GM19193 (cell line): ENCODE results near the gene TTC3.

Source experiments
- POLR2A ChIP-seq: IDR thresholded peaks from 4 replicates; pipeline ENCODE4 v1.6.1; 2011; ENCODE audit not compliant: insufficient read depth, insufficient read length; ENCODE audit errors: extremely low read depth

Gene TTC3

GRCh38 chr21:37075214-37075770 is 2.2 kb downstream of the TTC3 start:
- TF ChIP-seq POLR2A = no peak

GRCh38 chr21:37076087-37076850 is 3.2 kb downstream of the TTC3 start:
- TF ChIP-seq POLR2A = no peak

DNA sequence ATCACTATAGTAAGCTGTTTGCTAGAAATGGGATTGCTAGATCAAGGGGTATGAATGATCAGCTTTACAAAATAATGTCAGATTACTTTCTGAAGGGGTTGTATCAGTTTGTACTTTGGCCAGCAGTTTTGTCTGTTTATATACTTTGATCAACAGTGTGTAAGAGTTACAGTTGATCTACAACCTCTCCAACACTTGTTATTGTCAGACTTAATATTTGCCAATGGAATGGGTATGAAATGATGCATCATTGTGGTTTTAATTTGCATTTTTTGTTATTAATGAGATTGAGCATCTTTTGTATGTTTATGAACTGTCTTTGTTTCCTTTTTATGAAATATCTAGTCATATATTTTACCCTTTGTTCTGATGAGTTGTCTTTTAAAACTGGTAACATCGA is 4.3 kb downstream of the TTC3 start:
- TF ChIP-seq POLR2A = no peak

- no peak for TF ChIP-seq POLR2A
These were observed 6.3 kb downstream of the TTC3 start for GRCh38 chr21:37079211-37079824.

DNA sequence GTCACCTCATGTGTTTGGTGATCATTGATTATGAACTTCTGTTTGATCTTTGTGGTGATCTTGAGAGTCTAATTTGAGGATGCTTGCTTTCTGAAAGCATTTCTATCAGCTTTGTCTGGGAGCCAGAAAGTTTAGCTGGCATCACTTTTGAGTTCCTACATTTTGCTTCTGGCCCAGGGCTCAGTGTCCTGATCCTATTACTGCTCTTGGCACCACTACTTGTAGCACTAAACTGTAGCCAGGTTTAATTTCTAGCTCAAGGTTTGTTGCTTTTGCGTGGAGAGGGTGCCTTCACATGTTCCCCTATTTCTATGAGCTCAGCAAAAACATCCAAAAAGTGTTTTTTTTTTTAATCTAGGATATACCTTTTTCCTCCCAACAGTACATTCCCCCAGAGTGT is 9.3 kb downstream of the TTC3 start:
- TF ChIP-seq POLR2A = no peak

GRCh38 chr21:37082856-37083528 is 9.9 kb downstream of the TTC3 start:
- no peak for TF ChIP-seq POLR2A

GRCh38 chr21:37085726-37086125 is 12.7 kb downstream of the TTC3 start:
- no peak for TF ChIP-seq POLR2A

GRCh38 chr21:37087188-37087587 is 14.1 kb downstream of the TTC3 start:
- TF ChIP-seq POLR2A = no peak

DNA sequence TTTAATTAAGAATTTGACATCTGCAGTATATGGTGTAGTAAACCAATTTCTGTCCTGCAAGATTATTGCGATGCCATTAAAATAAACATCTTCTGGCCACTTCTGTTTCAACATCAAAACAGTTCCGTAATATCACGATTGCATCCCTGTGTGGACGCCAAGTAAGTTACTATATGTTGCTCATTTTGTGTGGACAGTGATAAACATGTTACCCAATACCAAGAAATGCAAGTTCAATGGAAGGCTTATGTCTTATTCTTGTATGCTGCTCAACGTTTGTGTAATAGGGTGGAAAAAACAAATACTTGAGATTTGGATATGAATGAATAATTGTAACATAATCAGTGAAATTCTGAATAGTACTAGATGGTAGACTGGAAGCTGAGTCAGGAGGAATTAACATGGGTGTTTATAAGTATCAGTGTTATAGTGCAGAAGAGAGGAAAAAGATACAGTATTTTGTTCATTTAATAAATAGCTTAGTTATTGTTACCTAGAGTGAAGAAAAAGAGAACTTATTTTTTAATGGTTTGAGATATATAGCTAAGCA is 15.2 kb downstream of the TTC3 start:
- TF ChIP-seq POLR2A = no peak

DNA sequence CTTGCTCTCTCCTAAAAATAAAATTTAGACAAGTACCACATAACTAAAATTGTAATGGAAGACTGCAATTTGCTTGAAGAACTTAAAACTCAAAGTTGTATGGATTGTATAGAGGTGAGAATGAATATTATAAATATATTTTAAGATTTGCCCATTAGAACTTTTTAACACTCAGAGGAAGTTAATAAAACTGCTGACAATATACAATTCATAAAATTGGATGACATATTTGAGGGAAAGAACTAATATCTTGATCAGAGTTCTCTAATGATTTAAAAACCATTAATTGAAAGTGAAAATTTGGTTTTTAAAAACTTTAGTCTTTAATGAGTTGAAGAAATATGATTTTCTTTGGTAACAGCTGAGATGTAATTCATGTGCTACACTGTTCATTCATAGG is 20.9 kb downstream of the TTC3 start:
- TF ChIP-seq POLR2A = no peak

GRCh38 chr21:37095821-37096220 is 22.8 kb downstream of the TTC3 start:
- TF ChIP-seq POLR2A = no peak

GRCh38 chr21:37098751-37099150 is 25.7 kb downstream of the TTC3 start:
- TF ChIP-seq POLR2A = no peak

- no peak for TF ChIP-seq POLR2A
These were observed 27.3 kb downstream of the TTC3 start for GRCh38 chr21:37100316-37100715.

DNA sequence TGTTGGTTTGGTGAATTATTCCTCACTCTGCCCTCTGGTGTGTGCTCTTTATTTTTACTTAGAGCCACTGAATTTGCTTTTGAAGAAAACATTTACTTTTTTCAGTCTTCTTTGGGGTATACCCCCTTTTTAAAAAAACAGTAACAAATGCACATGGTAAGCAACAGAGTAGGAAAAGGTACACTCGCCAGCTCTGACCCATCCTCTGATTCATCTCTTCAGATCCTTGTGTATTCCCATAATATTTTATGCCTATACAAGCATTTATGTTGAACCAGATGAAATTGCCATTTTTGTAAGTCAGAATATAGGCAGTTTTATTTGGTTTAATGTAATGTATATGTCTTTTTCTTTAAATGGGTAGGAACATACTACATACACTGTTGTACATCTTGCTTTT is 28.3 kb downstream of the TTC3 start:
- TF ChIP-seq POLR2A = no peak

GRCh38 chr21:37106998-37107397 is 33.9 kb downstream of the TTC3 start:
- TF ChIP-seq POLR2A = no peak

- no peak for TF ChIP-seq POLR2A
These were observed 44.1 kb downstream of the TTC3 start for GRCh38 chr21:37117204-37117603.

DNA sequence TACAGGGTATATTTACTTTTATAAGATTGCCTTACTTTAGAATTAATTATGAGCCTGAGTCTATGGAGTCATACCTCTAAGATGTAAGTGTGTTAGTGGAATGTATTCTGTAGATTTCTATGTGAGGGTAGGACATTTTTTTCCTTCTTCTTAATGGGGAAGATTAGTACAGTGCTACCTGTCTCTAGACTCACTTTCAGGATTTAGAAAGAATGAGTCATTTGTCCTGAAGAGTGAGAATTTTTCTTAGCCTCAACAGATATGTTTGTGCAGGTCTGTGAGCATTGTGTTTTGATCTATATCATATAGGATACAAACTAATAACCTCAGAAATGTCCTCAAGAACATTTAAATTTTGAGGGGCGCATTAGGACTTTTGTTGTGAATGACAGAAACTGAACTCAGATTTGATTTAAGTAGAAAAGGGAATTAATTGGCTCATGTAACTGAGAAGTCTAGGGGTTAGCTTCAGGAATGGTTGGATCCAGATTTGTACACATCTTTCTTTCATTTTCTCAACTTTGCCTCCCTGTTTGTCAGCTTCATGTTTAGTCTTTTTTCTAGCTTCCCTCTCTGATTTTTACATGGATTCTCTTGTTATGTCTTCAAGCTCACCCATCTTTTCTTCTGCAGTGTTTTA is 45.3 kb downstream of the TTC3 start:
- TF ChIP-seq POLR2A = no peak
